Keratinocyte (primary cell): Measurements from ENCODE around the gene MAP7D1.

Source experiments
- CTCF ChIP-seq, 3 experiments: IDR thresholded peaks in 1 of 3; conservative IDR thresholded peaks in 1 of 3; optimal IDR thresholded peaks in 1 of 3; 2 replicates in 2 of 3; 3 replicates in 1 of 3; pipeline versions ENCODE3 to v1.5.1; 2011; ENCODE audit warnings: low read length in 3 of 3, mild to moderate bottlenecking in 3 of 3, moderate library complexity in 2 of 3, control low read depth in 1 of 3, inconsistent platforms in 1 of 3; ENCODE audit not compliant: insufficient read depth in 2 of 3; ENCODE audit errors: extremely low read depth in 1 of 3
- EZH2 ChIP-seq: IDR thresholded peaks from one replicate; pipeline ENCODE4 v1.6.1; 2012; ENCODE audit warnings: inconsistent platforms, mild to moderate bottlenecking, low read length, moderate library complexity

- no peak for TF ChIP-seq CTCF (optimal IDR thresholded peaks at IDR 0.05 in 1 of 3, IDR thresholded peaks at IDR 0.05 in 1 of 3, conservative IDR thresholded peaks at IDR 0.05 in 1 of 3; ENCODE audit: extremely low read depth in 1 of 3, insufficient read depth in 2 of 3, low read length in 3 of 3)
- TF ChIP-seq EZH2 = no peak
These were observed 18.2 kb upstream of the MAP7D1 start for GRCh38 chr1:36137776-36138175.
